Measurements from ENCODE around the gene SORCS3.

DNA sequence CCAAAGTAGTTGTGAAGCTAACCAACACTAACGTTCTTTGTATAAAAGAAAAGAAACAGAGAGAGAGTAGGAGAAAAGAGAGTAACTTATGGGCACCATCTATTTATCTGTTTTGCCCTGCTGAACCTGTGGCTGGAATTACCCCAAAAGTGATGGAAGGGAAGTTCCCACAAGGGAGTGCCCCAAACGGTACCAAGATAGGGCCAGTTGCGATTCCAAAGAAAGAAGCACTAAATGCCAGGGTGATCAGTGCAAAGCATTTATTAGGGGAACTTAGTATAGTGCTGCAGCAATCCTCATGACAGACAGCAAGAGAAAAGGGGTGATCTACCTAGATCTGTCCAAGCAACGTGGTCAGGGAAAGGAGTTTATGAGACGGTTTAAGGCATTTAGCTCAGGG lies 190.2 kb downstream of the SORCS3 start:
- TF ChIP-seq CTCF (IDR thresholded peaks at IDR 0.05): no peak
- no peak for TF ChIP-seq POLR2A (IDR thresholded peaks at IDR 0.05)

Data from lower leg skin (tissue), 3 donors.